GM12892 (cell line): ENCODE results near the gene GSS.

Experiments used
- POLR2A ChIP-seq: IDR thresholded peaks from 2 replicates; pipeline ENCODE4 v1.6.1; 2011; ENCODE audit warnings: low read depth, low read length, control low read depth
- POLR2AphosphoS5 ChIP-seq: IDR thresholded peaks from 2 replicates; pipeline ENCODE4 v1.6.1; 2011; ENCODE audit warnings: low read depth, low read length, control low read depth
- TAF1 ChIP-seq: IDR thresholded peaks from 2 replicates; pipeline ENCODE4 v1.6.1; 2011; ENCODE audit warnings: low read depth, mild to moderate bottlenecking, control low read depth, low read length, borderline replicate concordance

DNA sequence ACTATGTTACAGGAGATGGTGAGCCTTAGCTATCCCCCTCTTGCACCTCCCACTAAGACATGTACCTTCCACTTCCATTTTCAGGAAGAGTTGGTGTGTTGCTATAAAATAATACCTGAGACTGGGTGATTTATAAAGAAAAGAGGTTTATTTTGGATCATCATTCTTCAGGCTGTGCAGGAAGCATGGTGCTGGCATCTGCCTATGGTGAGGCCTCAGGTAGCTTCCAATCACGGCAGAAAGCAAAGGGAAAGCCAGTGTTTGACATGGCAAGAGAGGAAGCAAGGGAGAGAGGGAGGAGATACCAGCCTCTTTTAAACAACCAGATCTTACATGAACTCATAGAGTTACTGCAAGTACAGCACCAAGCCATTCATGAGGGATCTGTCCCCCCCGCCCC is 32.2 kb downstream of the GSS start:
- TF ChIP-seq TAF1: no peak
- TF ChIP-seq POLR2A: no peak
- TF ChIP-seq POLR2AphosphoS5: no peak
